Psoas muscle (tissue), 8 donors: ENCODE measurements around the gene MFSD6. TPM values are rescaled to one million over a fixed set of nuclear protein-coding genes. Genes with fewer than 3 reads are reported as not detected.

ENCODE experiments used
- ATAC-seq, 4 donors: fragments of 200-7000 bp; cut with Tn5 transposase; one replicate each; pipeline ENCODE4 v1.9.1; 2020; ENCODE audit warnings: moderate library complexity in 3 of 4, mild to moderate bottlenecking in 2 of 4
- DNase-seq, 2 donors: peaks; one replicate each; pipeline ENCODE4 v3.0.0-alpha.2; 2020
- H3K27ac ChIP-seq: fragments of 200-600 bp; one replicate; pipeline ENCODE4 v1.8.0; 2022
- H3K27me3 ChIP-seq, 3 donors: fragments of 200-600 bp in 1 of 3; one replicate each; pipeline versions ENCODE4 v1.6.1 to v1.8.0; 2013 to 2022; ENCODE audit warnings: low read length in 2 of 3, mild to moderate bottlenecking in 2 of 3, moderate library complexity in 1 of 3; ENCODE audit not compliant: insufficient read depth in 3 of 3
- H3K36me3 ChIP-seq, 2 donors: fragments of 200-600 bp in 1 of 2; one replicate each; pipeline versions ENCODE4 v1.6.1 to v1.8.0; 2013 to 2022; ENCODE audit warnings: low read depth in 1 of 2, mild to moderate bottlenecking in 1 of 2, moderate library complexity in 1 of 2; ENCODE audit not compliant: insufficient read depth in 1 of 2
- H3K4me1 ChIP-seq: fragments of 200-600 bp; one replicate; pipeline ENCODE4 v1.8.0; 2022
- H3K4me3 ChIP-seq: fragments of 200-600 bp; one replicate; pipeline ENCODE4 v1.8.0; 2022; ENCODE audit warnings: mild to moderate bottlenecking
- H3K9me3 ChIP-seq: fragments of 200-600 bp; one replicate; pipeline ENCODE4 v1.8.0; 2022
- CTCF ChIP-seq: fragments of 200-600 bp; IDR thresholded peaks from one replicate; pipeline ENCODE4 v1.8.0; 2022; ENCODE audit warnings: antibody characterized with exemption
- WGBS, 3 donors: extraction: QIAGEN DNeasy Blood & Tissue Kit; methylation state at CpG; one replicate each; pipeline versions ENCODE4 v1.1.6 to v1.1.7; 2013; 5-methylcytosine and 5-hydroxymethylcytosine counted together
- intact Hi-C, 2 donors: fragments of 100-400 bp; cut with DNase I; formaldehyde crosslinking; loops; one replicate each; pipeline versions ENCODE4 v1.11.0 to v1.14.2; 2022
- polyA plus RNA-seq, 3 donors: library from polyadenylated mRNA; stranded (reverse); fragments of 200-250 nt; gene quantifications; one replicate each; pipeline ENCODE4 v1.2.3, GENCODE V29; 2013
- total RNA-seq, 4 donors: library from RNA; stranded (reverse); fragmentation: NEBNext Ultra II Directional in 2 of 4; extraction: Animal tissue kit (Norgen Biotek cat#: 25700) in 2 of 4; gene quantifications; one replicate each; pipeline versions ENCODE4 v1.2.1 to v1.2.4, GENCODE V29; 2021 to 2023
- donor health status: healthy with polysubstance abuse.
- donor health status: DM: no; HTN: no; CAD: no; lungs with moderate emphysema.
- donor health status: Bipolar disorder and iron deficiency.
- donor health status: healthy.
- donor health status: DM: yes; HTN: yes; CAD: no.
- donor health status: DM: no; HTN: no; CAD: no.
- donor health status: DM: no; HTN: no; CAD: no.
- donor health status: DM: yes; HTN: yes; CAD: no.

Gene MFSD6
- total and polyA plus RNA-seq, 7 donors: 2.6 to 9.4 (median 5.0) TPM

- H3K4me1 ChIP-seq: no peaks in the 10 kb centered on the region
- H3K27ac ChIP-seq: no peak overlapping the region
- intact Hi-C loops: no loop called here
- no peaks in the 10 kb centered on the region for H3K9me3 ChIP-seq
- 70 to 88% (median 81%) methylated on average over 4 of the region's 4 CpGs for WGBS, 3 donors
- no peak for DNase-seq
- ATAC-seq: no peak
- H3K36me3 ChIP-seq: no peaks in the 10 kb centered on the region
- no peak overlapping the region for H3K4me3 ChIP-seq
- H3K27me3 ChIP-seq: peaks cover 0 to 12% (median 0%) of the 10 kb centered on the region in 3 donors
- TF ChIP-seq CTCF: no peak
Measured at GRCh38 chr2:190406805-190407204, 1.4 kb upstream of the MFSD6 start.

GRCh38 chr2:190407246-190407661 lies 901 bp upstream of the MFSD6 start:
- DNase-seq: no peak
- Histone ChIP-seq H3K27ac (no peak overlapping the region), H3K4me3 (peak overlapping the region; percentile 81), H3K27me3 (peaks cover 0 to 12% (median 0%) of the 10 kb centered on the region in 3 donors), H3K36me3 (no peaks in the 10 kb centered on the region), H3K4me1 (no peaks in the 10 kb centered on the region), H3K9me3 (no peaks in the 10 kb centered on the region)
- intact Hi-C loops: no loop called here
- no peak for ATAC-seq
- 30 to 46% (median 35%) methylated on average over 11 of the region's 11 CpGs for WGBS, 3 donors
- no peak for TF ChIP-seq CTCF

- intact Hi-C loops: no loop called here
- ATAC-seq: peak; percentile 21 to 66 (median 54)
- Histone ChIP-seq H3K36me3 (no peaks in the 10 kb centered on the region), H3K4me1 (no peaks in the 10 kb centered on the region), H3K4me3 (peak overlapping the region; percentile 81), H3K27ac (peak overlapping the region; percentile 50), H3K27me3 (peaks cover 0 to 12% (median 0%) of the 10 kb centered on the region in 3 donors), H3K9me3 (no peaks in the 10 kb centered on the region)
- TF ChIP-seq CTCF: no peak
- DNase-seq: peak; percentile 43 to 61
- 1 to 2% (median 1%) methylated on average over 23 to 54 of the region's 54 CpGs for WGBS, 3 donors
Measured at GRCh38 chr2:190408538-190409271, 550 bp downstream of the MFSD6 start.

- intact Hi-C loops: no loop called here
- Histone ChIP-seq H3K36me3 (no peaks in the 10 kb centered on the region), H3K27ac (no peak overlapping the region), H3K4me3 (peak overlapping the region; percentile 81), H3K9me3 (no peaks in the 10 kb centered on the region), H3K4me1 (no peaks in the 10 kb centered on the region), H3K27me3 (peaks cover 0 to 12% (median 0%) of the 10 kb centered on the region in 3 donors)
- ATAC-seq: no peak
- no peak for DNase-seq
- TF ChIP-seq CTCF: no peak
- WGBS, 3 donors: 31 to 56% (median 52%) methylated on average over 2 of the region's 2 CpGs
Measured at GRCh38 chr2:190409616-190410015, 1.5 kb downstream of the MFSD6 start.
